ENCODE data around the gene GK. TPM values are rescaled to one million over a fixed set of nuclear protein-coding genes. Genes with fewer than 3 reads are reported as not detected.

Gene GK
- total RNA-seq, 1 experiment from 2014 or later = 9.8 TPM

DNA sequence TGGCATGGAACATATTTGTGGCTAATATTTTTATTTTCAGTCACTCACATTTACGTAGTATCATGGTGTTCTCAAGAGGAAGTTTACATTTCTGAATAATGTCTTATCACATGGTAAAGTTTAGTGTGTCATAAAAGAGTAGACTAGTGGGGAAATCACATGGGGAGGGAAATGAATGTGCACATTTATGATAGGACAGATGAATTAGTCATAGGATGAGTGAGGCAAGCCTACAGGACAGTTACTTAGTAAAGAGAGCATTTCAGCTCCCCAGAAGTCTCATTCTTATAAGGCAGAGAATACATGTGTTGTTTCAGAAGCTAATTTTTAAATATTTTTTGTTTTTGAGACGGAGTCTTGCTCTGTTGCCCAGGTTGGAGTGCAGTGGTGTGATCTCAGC lies 6.2 kb downstream of the GK start:
- Mint-ChIP-seq H3K27me3 (ENCODE audit: low read depth) (no peaks in the 10 kb centered on the region; the same call in 1 of the 2 replicates), H3K9me3 (peaks cover 0 to 44% of the 10 kb centered on the region in 2 experiments; a peak in 3 of 5 replicates), H3K4me3 (no peak overlapping the region), H3K27ac (no peak overlapping the region), H3K4me1 (peaks cover 8 to 10% of the 10 kb centered on the region in 2 experiments; a peak in 3 of 4 replicates), H3K36me3 (ENCODE audit: insufficient read depth in 1 of 3, low read depth in 3 of 3) (peaks cover 0 to 3% (median 0%) of the 10 kb centered on the region in 3 experiments; a peak in 2 of 7 replicates)
- H4K20me1 ChIP-seq (ENCODE audit: control insufficient read depth, insufficient read depth, insufficient read length) = no peaks in the 10 kb centered on the region
- no peak overlapping the region for H3K23ac ChIP-seq (ENCODE audit: insufficient read length, low read depth, low read length)
- H4K5ac ChIP-seq (ENCODE audit: insufficient read length, low read depth, low read length) = no peak overlapping the region
- H2BK5ac ChIP-seq (ENCODE audit: insufficient read length, low read length) = no peak overlapping the region
- no peaks in the 10 kb centered on the region for H3K23me2 ChIP-seq (ENCODE audit: insufficient read length, low read depth, low read length, poor library complexity, severe bottlenecking)
- no peak overlapping the region for H3K9ac ChIP-seq (ENCODE audit: extremely low read depth, insufficient read length, low read length)
- no peak overlapping the region for H2AFZ ChIP-seq (ENCODE audit: low read length)
- no peak for DNase-seq
- no CpG with 5 or more reads among the region's 2 CpGs for WGBS (ENCODE audit: extremely low coverage, insufficient read length, low lambda C conversion rate)
- H3K27ac ChIP-seq (ENCODE audit: insufficient read length, low read depth, low read length) = no peak overlapping the region
- no peak overlapping the region for H3T11ph ChIP-seq (ENCODE audit: low read length)
- no peak overlapping the region for H3K4ac ChIP-seq (ENCODE audit: low read depth, low read length)
- no peak overlapping the region for H3K4me2 ChIP-seq (ENCODE audit: insufficient read depth, insufficient read length, low read length)
- H2BK15ac ChIP-seq (ENCODE audit: low read depth, low read length) = no peak overlapping the region
- no peak overlapping the region for H2BK12ac ChIP-seq (ENCODE audit: insufficient read length, low read depth, low read length)
- H4K8ac ChIP-seq (replicated peaks; ENCODE audit: insufficient read length, low read depth, low read length) = no peak overlapping the region
- no peaks in the 10 kb centered on the region for H3K27me3 ChIP-seq (ENCODE audit: insufficient read depth, low read length)
- no peak overlapping the region for H3K56ac ChIP-seq (ENCODE audit: insufficient read length, low read depth, low read length)
- H2BK20ac ChIP-seq (ENCODE audit: low read depth, low read length, poor library complexity, severe bottlenecking) = no peak overlapping the region
- no peak overlapping the region for H3K14ac ChIP-seq (ENCODE audit: insufficient read depth, low read length)
- H3K79me2 ChIP-seq (ENCODE audit: insufficient read depth, low read length) = no peaks in the 10 kb centered on the region
- H3K4me1 ChIP-seq (ENCODE audit: insufficient read depth, low read length) = no peaks in the 10 kb centered on the region; the same call in 1 of the 2 replicates
- H2BK120ac ChIP-seq (ENCODE audit: low read depth, low read length, poor library complexity, severe bottlenecking) = no peak overlapping the region
- no peaks in the 10 kb centered on the region for H3K9me3 ChIP-seq (ENCODE audit: control insufficient read depth, low read depth, low read length)
- no peak overlapping the region for H3K18ac ChIP-seq (ENCODE audit: insufficient read length, low read depth, low read length)
- no peak overlapping the region for H2AK5ac ChIP-seq (ENCODE audit: insufficient read length, low read length)
- no peaks in the 10 kb centered on the region for H3K79me1 ChIP-seq (ENCODE audit: insufficient read depth, low read depth, low read length, poor library complexity, severe bottlenecking)
- H4K91ac ChIP-seq (ENCODE audit: insufficient read length, low read depth, low read length) = no peak overlapping the region
- TF ChIP-seq CTCF (conservative IDR thresholded peaks at IDR 0.05) = no peak
